ENCODE measurements around the gene YARS1.
"Not testable (repeated sequence)": the region's sequence is repeated elsewhere in the genome, so short reads cannot be mapped to it uniquely, and the experiment has no call there.

The YARS1 gene

DNA sequence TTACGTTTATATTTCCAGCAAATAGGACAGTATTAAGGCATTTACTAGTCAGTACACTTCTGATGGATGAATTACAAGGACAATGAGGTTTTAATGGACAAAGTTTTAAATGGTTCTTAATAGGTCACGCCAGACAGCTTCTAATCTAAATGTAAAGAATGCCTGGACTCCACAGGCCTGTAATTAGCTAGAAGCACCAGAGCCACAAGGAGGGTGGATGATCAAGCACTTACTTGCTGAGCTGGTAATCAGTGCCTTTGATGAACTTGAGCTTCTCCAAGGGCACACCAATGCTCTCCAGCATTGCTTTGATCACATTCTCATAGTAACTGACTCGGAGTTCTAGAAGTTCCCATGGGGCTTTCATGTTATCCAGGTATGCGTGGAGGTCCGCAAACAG, 6.8 kb downstream of the YARS1 start:
- no peak overlapping the region for H3K27ac ChIP-seq (ENCODE audit: low read depth, low read length)
- no peaks in the 10 kb centered on the region for H3K27me3 ChIP-seq (ENCODE audit: control insufficient read depth, insufficient read depth, low read length)
- H3K36me3 ChIP-seq (ENCODE audit: control insufficient read depth, insufficient read depth, low read length) = peaks cover 12% of the 10 kb centered on the region
- H3K4me3 ChIP-seq (ENCODE audit: low read length) = no peak overlapping the region
- H3K9ac ChIP-seq (ENCODE audit: low read length) = no peak overlapping the region
- no peaks in the 10 kb centered on the region for H3K4me1 ChIP-seq (ENCODE audit: control insufficient read depth, insufficient read depth, low read length)

DNA sequence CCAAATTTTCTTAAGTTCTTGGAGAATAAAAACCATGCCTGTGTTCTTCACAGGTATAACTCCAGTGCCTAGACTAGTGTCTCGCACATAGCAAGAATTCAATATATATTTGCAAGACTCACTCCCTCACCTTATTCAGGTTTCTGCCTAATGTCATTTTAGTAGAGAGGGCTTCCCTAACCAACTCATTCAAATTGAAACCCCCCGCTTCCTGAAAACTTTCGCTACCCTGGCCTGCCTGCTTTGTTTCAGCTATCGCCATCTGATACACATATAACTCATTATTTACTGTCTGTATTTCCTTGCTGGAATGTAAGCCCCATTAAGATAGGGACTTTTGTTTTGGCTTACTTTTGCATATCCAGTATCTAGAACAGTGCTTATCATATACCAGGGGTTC, 8.6 kb downstream of the YARS1 start:
- H3K4me3 ChIP-seq (ENCODE audit: low read length) = no peak overlapping the region
- peaks cover 12% of the 10 kb centered on the region for H3K36me3 ChIP-seq (ENCODE audit: control insufficient read depth, insufficient read depth, low read length)
- H3K27ac ChIP-seq (ENCODE audit: low read depth, low read length) = no peak overlapping the region
- H3K4me1 ChIP-seq (ENCODE audit: control insufficient read depth, insufficient read depth, low read length) = no peaks in the 10 kb centered on the region
- no peaks in the 10 kb centered on the region for H3K27me3 ChIP-seq (ENCODE audit: control insufficient read depth, insufficient read depth, low read length)
- no peak overlapping the region for H3K9ac ChIP-seq (ENCODE audit: low read length)

DNA sequence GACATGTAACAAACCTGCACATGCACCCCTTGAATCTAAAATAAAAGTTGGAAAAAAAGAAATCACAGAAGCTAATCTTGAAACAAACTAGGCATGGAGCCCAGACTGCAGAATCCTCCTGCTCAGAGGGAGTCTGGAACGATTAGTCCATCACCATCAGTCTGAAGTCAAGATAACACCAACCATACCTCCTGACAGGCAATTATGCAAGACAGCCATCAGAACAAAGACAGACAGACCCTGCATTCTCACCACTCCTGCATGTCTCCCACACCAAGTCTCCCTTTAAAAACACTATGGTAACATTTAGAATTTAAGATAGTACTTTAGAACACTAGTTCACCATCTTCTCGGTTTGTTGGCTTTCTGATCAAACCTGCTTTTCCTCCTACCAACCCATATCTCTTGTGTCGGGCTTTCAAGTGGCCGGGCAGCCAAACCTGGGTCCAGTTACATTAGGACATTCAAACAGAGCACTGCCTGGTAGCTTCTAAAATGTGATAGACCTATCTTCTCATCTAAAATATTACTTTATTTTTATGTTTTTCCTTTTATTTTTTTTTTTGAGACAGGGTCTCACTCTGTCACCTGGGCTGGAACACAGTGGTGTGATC, 10.1 kb downstream of the YARS1 start:
- Histone ChIP-seq H3K4me1 (ENCODE audit: control insufficient read depth, insufficient read depth, low read length) (no peaks in the 10 kb centered on the region), H3K36me3 (ENCODE audit: control insufficient read depth, insufficient read depth, low read length) (peaks cover 12% of the 10 kb centered on the region)

DNA sequence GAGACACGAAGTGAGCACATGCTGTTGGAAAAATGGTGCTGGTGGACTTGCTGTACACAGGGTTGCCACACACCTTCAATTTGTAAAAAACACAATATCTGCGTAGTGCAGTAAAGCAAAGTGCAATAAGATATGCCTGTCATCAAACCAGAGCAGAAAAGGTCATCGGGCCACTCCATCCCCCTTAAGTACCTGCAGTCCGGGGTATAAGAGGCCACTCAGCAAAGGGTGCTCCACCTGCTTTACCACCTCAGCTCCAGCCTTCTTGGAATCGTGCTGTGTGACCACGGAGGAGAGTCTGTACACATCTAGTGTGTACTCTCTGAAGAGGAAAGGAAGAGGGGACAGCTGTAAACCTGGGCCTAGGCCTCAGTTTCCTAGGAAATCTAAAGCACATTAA, 10.9 kb downstream of the YARS1 start:
- peaks cover 12% of the 10 kb centered on the region for H3K36me3 ChIP-seq (ENCODE audit: control insufficient read depth, insufficient read depth, low read length)
- H3K4me1 ChIP-seq (ENCODE audit: control insufficient read depth, insufficient read depth, low read length) = no peaks in the 10 kb centered on the region
- no peaks in the 10 kb centered on the region for H3K27me3 ChIP-seq (ENCODE audit: control insufficient read depth, insufficient read depth, low read length)
- no peak overlapping the region for H3K9ac ChIP-seq (ENCODE audit: low read length)
- no peak overlapping the region for H3K27ac ChIP-seq (ENCODE audit: low read depth, low read length)
- H3K4me3 ChIP-seq (ENCODE audit: low read length) = no peak overlapping the region

More for the DNA sequence above, 10.1 kb downstream of the YARS1 start:
- Histone ChIP-seq H3K27ac (ENCODE audit: low read depth, low read length) (no peak overlapping the region), H3K4me3 (ENCODE audit: low read length) (no peak overlapping the region), H3K27me3 (ENCODE audit: control insufficient read depth, insufficient read depth, low read length) (no peaks in the 10 kb centered on the region), H3K9ac (ENCODE audit: low read length) (no peak overlapping the region)

DNA sequence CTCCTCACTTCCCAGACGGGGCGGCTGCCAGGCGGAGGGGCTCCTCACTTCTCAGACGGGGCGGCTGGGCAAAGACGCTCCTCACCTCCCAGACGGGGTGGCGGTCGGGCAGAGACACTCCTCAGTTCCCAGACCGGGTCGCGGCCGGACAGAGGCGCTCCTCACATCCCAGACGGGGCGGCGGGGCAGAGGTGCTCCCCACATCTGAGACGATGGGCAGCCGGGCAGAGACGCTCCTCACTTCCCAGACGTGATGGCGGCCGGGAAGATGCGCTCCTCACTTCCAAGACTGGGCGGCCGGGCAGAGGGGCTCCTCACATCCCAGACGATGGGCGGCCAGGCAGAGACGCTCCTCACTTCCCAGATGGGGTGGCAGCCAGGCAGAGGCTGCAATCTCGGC, 12.7 kb downstream of the YARS1 start:
- not testable (repeated sequence) for H3K9ac ChIP-seq (ENCODE audit: low read length); H3K27ac ChIP-seq (ENCODE audit: low read depth, low read length); H3K27me3 ChIP-seq (ENCODE audit: control insufficient read depth, insufficient read depth, low read length); H3K4me1 ChIP-seq (ENCODE audit: control insufficient read depth, insufficient read depth, low read length); H3K4me3 ChIP-seq (ENCODE audit: low read length)
- peaks cover 14% of the 10 kb centered on the region for H3K36me3 ChIP-seq (ENCODE audit: control insufficient read depth, insufficient read depth, low read length)

DNA sequence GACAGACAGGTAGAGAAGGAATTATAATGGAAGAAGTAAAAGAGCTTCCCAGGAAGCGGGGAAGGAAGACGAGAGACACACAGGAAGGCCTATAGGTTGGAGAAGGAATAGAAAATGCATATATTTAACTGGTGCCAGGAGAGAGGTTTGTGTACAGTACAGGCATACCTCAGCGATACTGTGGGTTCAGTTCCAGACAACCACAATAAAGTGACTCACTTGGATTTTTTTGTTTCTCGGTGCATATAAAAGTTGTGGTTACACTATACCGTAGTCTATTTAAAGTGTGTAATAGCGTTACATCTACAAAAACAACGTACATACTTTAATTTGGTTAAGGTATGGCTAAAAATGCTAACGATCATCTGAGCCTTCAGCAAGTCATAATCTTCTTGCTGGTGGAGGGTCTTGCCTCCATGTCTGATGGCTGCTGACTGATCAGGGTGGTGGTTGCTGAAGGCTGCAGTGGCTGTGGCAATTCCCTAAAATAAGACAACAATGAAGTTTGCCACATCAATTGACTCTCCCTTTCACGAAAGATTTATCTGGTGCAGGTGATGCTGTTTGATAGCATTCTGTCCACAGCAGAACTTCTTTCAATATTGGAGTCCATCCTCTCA, 16.0 kb downstream of the YARS1 start:
- H3K27me3 ChIP-seq (ENCODE audit: control insufficient read depth, insufficient read depth, low read length) = no peaks in the 10 kb centered on the region
- no peaks in the 10 kb centered on the region for H3K4me1 ChIP-seq (ENCODE audit: control insufficient read depth, insufficient read depth, low read length)
- no peak overlapping the region for H3K4me3 ChIP-seq (ENCODE audit: low read length)
- H3K36me3 ChIP-seq (ENCODE audit: control insufficient read depth, insufficient read depth, low read length) = peaks cover 11% of the 10 kb centered on the region
- H3K9ac ChIP-seq (ENCODE audit: low read length) = no peak overlapping the region
- H3K27ac ChIP-seq (ENCODE audit: low read depth, low read length) = no peak overlapping the region

DNA sequence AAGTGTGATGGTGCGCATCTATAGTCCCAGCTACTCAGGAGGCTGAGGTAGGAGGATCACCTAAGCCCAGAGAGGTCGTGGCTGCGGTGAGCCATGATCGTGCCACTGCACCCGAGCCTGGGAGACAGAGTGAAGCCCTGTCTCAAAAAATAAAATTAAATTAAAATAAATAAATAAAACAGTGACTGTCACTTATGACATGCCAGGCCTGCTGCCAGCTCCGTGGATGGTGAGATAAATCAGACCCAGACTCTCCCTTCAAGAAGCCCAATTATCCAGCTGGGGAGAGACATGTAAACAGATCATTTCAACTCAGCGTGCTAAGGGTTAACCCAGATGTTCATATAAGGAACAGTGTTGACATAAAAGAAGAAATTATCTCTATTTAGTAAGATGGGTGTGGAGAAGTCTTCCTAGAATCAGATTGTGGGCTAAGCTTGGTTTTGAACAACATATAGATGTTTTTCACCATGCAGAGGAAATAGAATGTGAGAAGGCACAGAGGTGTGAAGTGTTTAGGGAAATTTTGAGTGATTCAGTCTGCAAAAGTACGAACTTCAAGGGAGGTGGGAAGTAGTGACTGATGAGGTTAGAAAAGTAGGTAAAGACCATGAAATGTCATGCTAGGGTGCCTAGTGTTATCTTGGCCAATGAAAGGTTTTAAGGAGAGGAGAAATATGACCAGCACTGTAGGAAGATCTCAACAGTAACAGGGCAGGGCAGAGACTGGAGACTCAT, 18.3 kb downstream of the YARS1 start:
- H3K4me1 ChIP-seq (ENCODE audit: control insufficient read depth, insufficient read depth, low read length) = no peaks in the 10 kb centered on the region
- peaks cover 7% of the 10 kb centered on the region for H3K36me3 ChIP-seq (ENCODE audit: control insufficient read depth, insufficient read depth, low read length)
- no peaks in the 10 kb centered on the region for H3K27me3 ChIP-seq (ENCODE audit: control insufficient read depth, insufficient read depth, low read length)
- H3K27ac ChIP-seq (ENCODE audit: low read depth, low read length) = no peak overlapping the region
- no peak overlapping the region for H3K4me3 ChIP-seq (ENCODE audit: low read length)
- H3K9ac ChIP-seq (ENCODE audit: low read length) = no peak overlapping the region

DNA sequence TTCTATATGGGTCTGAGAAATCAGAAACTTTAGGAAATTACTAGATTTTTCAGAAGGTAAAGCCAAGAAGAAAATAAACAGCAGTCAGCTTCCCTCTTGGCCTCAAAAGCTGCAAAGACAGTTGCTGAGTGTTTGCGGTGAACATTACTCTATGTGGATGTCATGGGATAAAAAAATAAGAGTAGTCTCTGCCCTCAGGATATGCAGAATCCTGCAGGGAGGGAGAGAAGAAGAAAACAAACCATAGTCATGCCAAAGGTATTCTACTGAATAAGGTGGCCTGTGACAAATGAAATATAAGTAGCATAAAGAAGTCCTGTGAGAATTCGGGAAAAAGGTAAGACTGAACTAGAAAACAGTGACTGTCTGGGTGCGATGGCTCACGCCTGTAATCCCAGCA, 19.0 kb downstream of the YARS1 start:
- Histone ChIP-seq H3K4me3 (ENCODE audit: low read length) (no peak overlapping the region), H3K4me1 (ENCODE audit: control insufficient read depth, insufficient read depth, low read length) (no peaks in the 10 kb centered on the region), H3K27me3 (ENCODE audit: control insufficient read depth, insufficient read depth, low read length) (no peaks in the 10 kb centered on the region), H3K27ac (ENCODE audit: low read depth, low read length) (no peak overlapping the region), H3K36me3 (ENCODE audit: control insufficient read depth, insufficient read depth, low read length) (peaks cover 7% of the 10 kb centered on the region), H3K9ac (ENCODE audit: low read length) (no peak overlapping the region)

DNA sequence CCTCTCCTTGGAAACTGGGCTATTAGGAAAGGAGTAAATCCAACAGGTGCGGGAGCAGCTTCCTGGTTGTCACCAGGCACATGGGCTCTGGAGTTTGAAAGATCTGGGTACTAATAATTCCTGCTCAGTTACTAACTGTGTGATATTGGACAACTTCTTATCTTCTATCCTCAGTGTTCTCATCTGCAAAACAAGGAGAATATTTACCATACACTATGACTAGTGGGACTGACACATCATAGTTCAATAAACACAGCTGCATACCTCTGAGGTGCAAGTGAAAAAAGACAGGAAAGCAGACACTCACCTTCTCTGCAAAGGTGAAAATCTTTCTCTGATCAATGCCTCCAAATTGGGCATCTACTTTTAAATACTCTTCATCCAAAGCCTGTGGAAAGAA, 19.7 kb downstream of the YARS1 start:
- H3K27ac ChIP-seq (ENCODE audit: low read depth, low read length) = no peak overlapping the region
- no peak overlapping the region for H3K9ac ChIP-seq (ENCODE audit: low read length)
- no peaks in the 10 kb centered on the region for H3K27me3 ChIP-seq (ENCODE audit: control insufficient read depth, insufficient read depth, low read length)
- H3K4me1 ChIP-seq (ENCODE audit: control insufficient read depth, insufficient read depth, low read length) = no peaks in the 10 kb centered on the region
- no peak overlapping the region for H3K4me3 ChIP-seq (ENCODE audit: low read length)
- H3K36me3 ChIP-seq (ENCODE audit: control insufficient read depth, insufficient read depth, low read length) = peaks cover 7% of the 10 kb centered on the region

DNA sequence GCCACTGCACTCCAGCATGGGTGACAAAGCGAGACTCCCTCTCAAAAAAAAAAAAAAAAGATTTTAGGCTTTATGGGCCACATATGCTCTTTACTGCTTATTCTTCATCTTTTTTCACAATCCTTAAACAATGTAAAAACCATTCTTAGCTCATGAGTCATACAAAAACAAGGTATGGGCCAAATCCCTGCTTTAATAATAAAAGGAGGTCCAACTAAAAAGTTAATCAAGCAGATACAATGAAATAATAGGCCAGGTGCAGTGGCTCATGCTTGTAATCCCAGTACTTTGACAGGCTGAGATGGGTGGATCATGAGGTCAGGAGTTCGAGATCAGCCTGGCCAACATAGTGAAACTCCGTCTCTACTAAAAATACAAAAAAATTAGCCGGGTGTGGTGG, 21.4 kb downstream of the YARS1 start:
- H3K36me3 ChIP-seq (ENCODE audit: control insufficient read depth, insufficient read depth, low read length); H3K4me3 ChIP-seq (ENCODE audit: low read length); H3K27me3 ChIP-seq (ENCODE audit: control insufficient read depth, insufficient read depth, low read length); H3K9ac ChIP-seq (ENCODE audit: low read length); H3K27ac ChIP-seq (ENCODE audit: low read depth, low read length); H3K4me1 ChIP-seq (ENCODE audit: control insufficient read depth, insufficient read depth, low read length): not testable (repeated sequence)

DNA sequence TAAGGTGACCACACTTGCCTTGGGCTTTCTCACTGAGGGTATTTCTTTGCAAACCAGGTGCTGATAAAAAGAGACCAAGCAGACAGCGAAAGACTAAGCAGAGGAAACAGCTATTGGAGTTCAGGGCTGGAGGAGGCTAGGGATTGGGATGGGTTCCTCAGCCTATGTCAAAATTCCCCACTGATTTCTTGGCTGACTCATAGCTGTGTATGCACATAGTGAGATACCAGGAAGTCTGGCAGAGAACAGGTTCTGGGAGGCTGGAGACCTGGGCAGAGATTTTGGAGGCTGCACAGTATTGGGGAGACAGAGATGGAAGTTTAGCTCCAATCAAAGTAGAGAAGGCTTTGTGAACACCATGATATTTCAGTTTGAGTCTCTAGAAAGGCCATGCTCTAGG, 25.3 kb downstream of the YARS1 start:
- Histone ChIP-seq H3K27ac (ENCODE audit: low read depth, low read length) (no peak overlapping the region), H3K9ac (ENCODE audit: low read length) (no peak overlapping the region), H3K36me3 (ENCODE audit: control insufficient read depth, insufficient read depth, low read length) (peaks cover 9% of the 10 kb centered on the region), H3K4me1 (ENCODE audit: control insufficient read depth, insufficient read depth, low read length) (no peaks in the 10 kb centered on the region), H3K4me3 (ENCODE audit: low read length) (no peak overlapping the region), H3K27me3 (ENCODE audit: control insufficient read depth, insufficient read depth, low read length) (no peaks in the 10 kb centered on the region)

DNA sequence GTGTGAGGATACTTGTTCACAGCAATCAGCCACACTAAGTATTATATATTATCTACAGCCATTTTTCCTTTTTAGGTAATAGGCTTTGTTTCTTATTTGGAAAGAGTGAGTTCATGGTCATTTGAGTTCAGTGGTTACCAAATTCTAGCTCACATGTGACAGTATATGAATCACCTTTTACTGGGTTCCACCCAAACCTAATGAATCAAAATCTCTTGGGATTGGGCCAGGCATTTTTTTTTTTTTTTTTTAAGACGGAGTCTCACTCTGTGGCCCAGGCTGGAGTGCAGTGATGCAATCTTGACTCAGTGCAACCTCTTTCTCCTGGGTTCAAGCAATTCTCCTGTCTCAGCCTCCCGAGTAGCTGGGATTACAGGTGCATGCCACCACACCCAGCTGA, 27.8 kb downstream of the YARS1 start:
- not testable (repeated sequence) for H3K27ac ChIP-seq (ENCODE audit: low read depth, low read length)
- H3K36me3 ChIP-seq (ENCODE audit: control insufficient read depth, insufficient read depth, low read length) = peaks cover 15% of the 10 kb centered on the region

DNA sequence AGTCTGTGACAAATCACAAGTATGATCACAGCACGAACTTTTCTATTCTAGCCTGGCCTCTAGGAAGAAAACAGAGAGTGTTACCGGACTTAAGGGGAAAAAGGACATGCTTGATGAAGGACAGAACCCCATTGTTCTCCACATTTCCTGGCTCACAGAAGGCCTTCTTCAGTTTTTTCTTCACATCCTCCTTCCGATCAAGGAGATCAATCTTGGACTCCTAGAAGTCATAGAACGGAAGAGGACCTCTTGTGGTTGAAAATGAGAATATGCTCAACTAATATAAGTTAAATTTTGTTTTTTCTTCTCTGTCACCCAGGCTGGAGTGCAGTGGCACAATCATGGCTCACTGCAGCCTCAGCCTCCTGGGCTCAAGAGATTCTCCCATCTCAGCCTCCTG, 30.3 kb downstream of the YARS1 start:
- no peak overlapping the region for H3K9ac ChIP-seq (ENCODE audit: low read length)
- H3K4me3 ChIP-seq (ENCODE audit: low read length) = no peak overlapping the region
- no peaks in the 10 kb centered on the region for H3K4me1 ChIP-seq (ENCODE audit: control insufficient read depth, insufficient read depth, low read length)
- no peaks in the 10 kb centered on the region for H3K27me3 ChIP-seq (ENCODE audit: control insufficient read depth, insufficient read depth, low read length)
- no peak overlapping the region for H3K27ac ChIP-seq (ENCODE audit: low read depth, low read length)
- H3K36me3 ChIP-seq (ENCODE audit: control insufficient read depth, insufficient read depth, low read length) = peaks cover 18% of the 10 kb centered on the region

More for the DNA sequence above, 27.8 kb downstream of the YARS1 start:
- not testable (repeated sequence) for H3K9ac ChIP-seq (ENCODE audit: low read length); H3K4me3 ChIP-seq (ENCODE audit: low read length); H3K27me3 ChIP-seq (ENCODE audit: control insufficient read depth, insufficient read depth, low read length); H3K4me1 ChIP-seq (ENCODE audit: control insufficient read depth, insufficient read depth, low read length)

Measured in rectal smooth muscle tissue (tissue), 1 donor.